IPS-18c (cell line): ENCODE results near the gene FLNA.

Experiments
- H3K4me3 ChIP-seq: 2 replicates; pipeline ENCODE4 v1.7.0; 2013; ENCODE audit warnings: low read depth, mild to moderate bottlenecking, low read length, moderate library complexity; ENCODE audit not compliant: insufficient read depth
- H3K9me3 ChIP-seq: one replicate; pipeline ENCODE4 v1.6.1; 2013; ENCODE audit warnings: mild to moderate bottlenecking, low read length, moderate library complexity; ENCODE audit not compliant: control insufficient read depth, insufficient read depth

Gene FLNA

GRCh38 chrX:154374313-154375155 is at the start of gene FLNA:
FLNA (minus strand) TSS chrX:154374634; CDS start chrX:154371245, 3,389 bp downstream.
- H3K4me3 ChIP-seq = peak within 1 kb of the TSS; percentile 28

GRCh38 chrX:154420402-154420756 is 45.9 kb upstream of the FLNA start:
- H3K9me3 ChIP-seq = peaks cover 16% of the 10 kb centered on the region
- H3K4me3 ChIP-seq = no peak overlapping the region

More at GRCh38 chrX:154374313-154375155, at the start of gene FLNA:
- H3K9me3 ChIP-seq = peaks cover 25% of the 10 kb centered on the region

- peaks cover 18% of the 10 kb centered on the region for H3K9me3 ChIP-seq
These were observed 45.4 kb upstream of the FLNA start for GRCh38 chrX:154419688-154420401.

GRCh38 chrX:154419189-154419588 is 44.8 kb upstream of the FLNA start:
- no peak overlapping the region for H3K4me3 ChIP-seq
- peaks cover 18% of the 10 kb centered on the region for H3K9me3 ChIP-seq

More at GRCh38 chrX:154419688-154420401, 45.4 kb upstream of the FLNA start:
- no peak overlapping the region for H3K4me3 ChIP-seq

GRCh38 chrX:154417157-154417556 is 42.7 kb upstream of the FLNA start:
- peaks cover 24% of the 10 kb centered on the region for H3K9me3 ChIP-seq

GRCh38 chrX:154413142-154413541 is 38.7 kb upstream of the FLNA start:
- Histone ChIP-seq H3K4me3 (no peak overlapping the region; the same call in 1 of the 2 replicates), H3K9me3 (peaks cover 18% of the 10 kb centered on the region)

More at GRCh38 chrX:154417157-154417556, 42.7 kb upstream of the FLNA start:
- no peak overlapping the region for H3K4me3 ChIP-seq

- peaks cover 18% of the 10 kb centered on the region for H3K9me3 ChIP-seq
- peak overlapping the region; percentile 79; the same call in 1 of the 2 replicates for H3K4me3 ChIP-seq
These were observed 38.0 kb upstream of the FLNA start for GRCh38 chrX:154412468-154412867.

GRCh38 chrX:154411981-154412340 is 37.5 kb upstream of the FLNA start:
- Histone ChIP-seq H3K9me3 (peaks cover 15% of the 10 kb centered on the region), H3K4me3 (peak overlapping the region; percentile 79)

- Histone ChIP-seq H3K9me3 (peaks cover 17% of the 10 kb centered on the region), H3K4me3 (peak within 1 kb of the TSS; percentile 38)
These were observed 34.9 kb upstream of the FLNA start, which contains the start of gene DNASE1L1 for GRCh38 chrX:154409222-154409871. DNASE1L1 (minus strand) TSS chrX:154409254; CDS start chrX:154405568, 3,686 bp downstream.

- peak overlapping the region; percentile 38 for H3K4me3 ChIP-seq
- peaks cover 18% of the 10 kb centered on the region for H3K9me3 ChIP-seq
These were observed 34.3 kb upstream of the FLNA start for GRCh38 chrX:154408659-154409221.

- Histone ChIP-seq H3K9me3 (peaks cover 14% of the 10 kb centered on the region), H3K4me3 (no peak overlapping the region)
These were observed 30.3 kb upstream of the FLNA start for GRCh38 chrX:154404625-154405192.

- Histone ChIP-seq H3K9me3 (peaks cover 12% of the 10 kb centered on the region), H3K4me3 (no peak overlapping the region)
These were observed 29.4 kb upstream of the FLNA start for GRCh38 chrX:154403858-154404257.

- Histone ChIP-seq H3K4me3 (no peak overlapping the region), H3K9me3 (peaks cover 11% of the 10 kb centered on the region)
These were observed 28.8 kb upstream of the FLNA start for GRCh38 chrX:154403192-154403591.

- Histone ChIP-seq H3K4me3 (no peak overlapping the region), H3K9me3 (peaks cover 13% of the 10 kb centered on the region)
These were observed 28.2 kb upstream of the FLNA start for GRCh38 chrX:154402622-154403127.

GRCh38 chrX:154401918-154402621 is 27.6 kb upstream of the FLNA start:
- H3K4me3 ChIP-seq = no peak overlapping the region

GRCh38 chrX:154401045-154401799 is 26.8 kb upstream of the FLNA start:
- Histone ChIP-seq H3K9me3 (peaks cover 13% of the 10 kb centered on the region), H3K4me3 (no peak overlapping the region)

More at GRCh38 chrX:154401918-154402621, 27.6 kb upstream of the FLNA start:
- H3K9me3 ChIP-seq = peaks cover 16% of the 10 kb centered on the region
